H1 (cell line): Measurements from ENCODE around the gene FBXO5.

Experiments used
- CEBPB ChIP-seq: IDR thresholded peaks from 2 replicates; pipeline ENCODE4 v1.6.1; 2012; ENCODE audit warnings: low read depth, low read length
- CHD2 ChIP-seq: IDR thresholded peaks from 2 replicates; pipeline ENCODE4 v1.6.1; 2012; ENCODE audit warnings: low read length, improper control_type of control experiment
- CREB1 ChIP-seq: IDR thresholded peaks from 2 replicates; pipeline ENCODE4 v1.6.1; 2012; ENCODE audit warnings: inconsistent platforms
- EZH2 ChIP-seq: fragments of 200-600 bp; sonication (generic); IDR thresholded peaks from 2 replicates; pipeline ENCODE4 v1.7.1; 2012; ENCODE audit warnings: low read depth, mild to moderate bottlenecking, moderate library complexity, low read length, inconsistent platforms; ENCODE audit not compliant: severe bottlenecking
- MAFK ChIP-seq: IDR thresholded peaks from 2 replicates; pipeline ENCODE4 v1.6.1; 2012; ENCODE audit warnings: low read depth, mild to moderate bottlenecking, improper control_type of control experiment, low read length
- POLR2A ChIP-seq, 2 experiments: IDR thresholded peaks; 1 replicate in 1 of 2; 2 replicates in 1 of 2; pipeline ENCODE4 v1.6.1; 2011; ENCODE audit warnings: low read depth in 2 of 2, low read length in 2 of 2, mild to moderate bottlenecking in 2 of 2; ENCODE audit errors: control extremely low read depth in 1 of 2
- POLR2AphosphoS5 ChIP-seq: IDR thresholded peaks from 2 replicates; pipeline ENCODE4 v1.6.1; 2011; ENCODE audit warnings: low read depth, low read length
- RAD21 ChIP-seq, 2 experiments: IDR thresholded peaks in 1 of 2; conservative IDR thresholded peaks in 1 of 2; 2 replicates each; pipeline ENCODE4 v1.6.1; 2011; ENCODE audit warnings: low read depth in 2 of 2, low read length in 2 of 2, improper control_type of control experiment in 1 of 2, inconsistent platforms in 1 of 2, mild to moderate bottlenecking in 1 of 2, moderate library complexity in 1 of 2
- SIN3A ChIP-seq, 2 experiments: IDR thresholded peaks in 1 of 2; conservative IDR thresholded peaks in 1 of 2; 2 replicates each; pipeline ENCODE4 v1.6.1; 2011 to 2012; ENCODE audit warnings: low read length in 2 of 2, improper control_type of control experiment in 1 of 2, low read depth in 1 of 2, mild to moderate bottlenecking in 1 of 2
- SRF ChIP-seq: IDR thresholded peaks from 2 replicates; pipeline ENCODE4 v1.6.1; 2011; ENCODE audit warnings: mild to moderate bottlenecking, low read depth, low read length, moderate library complexity
- TF ChIP-seq, protein P1 (sequence below), 3 experiments: IDR thresholded peaks; 1 replicate in 2 of 3; 2 replicates in 1 of 3; pipeline versions ENCODE4 v1.5.1 to v1.6.1; 2011; ENCODE audit warnings: low read length in 3 of 3, mild to moderate bottlenecking in 3 of 3, inconsistent platforms in 2 of 3, low read depth in 1 of 3, moderate library complexity in 1 of 3; ENCODE audit not compliant: insufficient read depth in 1 of 3; ENCODE audit errors: control extremely low read depth in 1 of 3

DNA sequence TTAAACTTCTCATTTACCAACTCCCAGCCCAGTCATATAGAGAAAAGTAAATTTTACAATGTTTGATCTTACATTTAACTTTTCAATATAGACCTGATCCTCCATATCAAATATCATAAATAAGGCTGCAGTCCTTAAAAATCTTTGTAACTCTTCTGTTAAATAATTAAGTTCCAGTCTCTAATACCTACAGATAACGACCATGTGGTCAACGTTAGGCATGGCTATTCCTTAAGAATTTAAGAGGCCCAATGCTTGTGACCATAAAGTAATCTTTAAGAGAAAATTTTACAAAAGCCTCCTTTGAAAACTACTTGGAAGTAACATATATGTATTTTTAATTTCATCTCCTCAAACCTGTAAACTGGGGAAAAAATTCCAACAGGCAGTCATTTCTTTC is 1.6 kb downstream of the FBXO5 start:
- TF ChIP-seq CEBPB (no peak), POLR2AphosphoS5 (no peak), RAD21 (IDR thresholded peaks at IDR 0.05 in 1 of 2, conservative IDR thresholded peaks at IDR 0.05 in 1 of 2; ENCODE audit: low read depth in 2 of 2, low read length in 2 of 2) (no peak), SIN3A (conservative IDR thresholded peaks at IDR 0.05 in 1 of 2, IDR thresholded peaks at IDR 0.05 in 1 of 2; ENCODE audit: low read depth in 1 of 2, low read length in 2 of 2) (no peak), POLR2A (IDR thresholded peaks at IDR 0.05; ENCODE audit: control extremely low read depth in 1 of 2, low read depth in 2 of 2, low read length in 2 of 2) (no peak), MAFK (no peak), EZH2 (no peak), CREB1 (no peak), CHD2 (no peak), SRF (no peak)
- TF ChIP-seq, protein P1, sequence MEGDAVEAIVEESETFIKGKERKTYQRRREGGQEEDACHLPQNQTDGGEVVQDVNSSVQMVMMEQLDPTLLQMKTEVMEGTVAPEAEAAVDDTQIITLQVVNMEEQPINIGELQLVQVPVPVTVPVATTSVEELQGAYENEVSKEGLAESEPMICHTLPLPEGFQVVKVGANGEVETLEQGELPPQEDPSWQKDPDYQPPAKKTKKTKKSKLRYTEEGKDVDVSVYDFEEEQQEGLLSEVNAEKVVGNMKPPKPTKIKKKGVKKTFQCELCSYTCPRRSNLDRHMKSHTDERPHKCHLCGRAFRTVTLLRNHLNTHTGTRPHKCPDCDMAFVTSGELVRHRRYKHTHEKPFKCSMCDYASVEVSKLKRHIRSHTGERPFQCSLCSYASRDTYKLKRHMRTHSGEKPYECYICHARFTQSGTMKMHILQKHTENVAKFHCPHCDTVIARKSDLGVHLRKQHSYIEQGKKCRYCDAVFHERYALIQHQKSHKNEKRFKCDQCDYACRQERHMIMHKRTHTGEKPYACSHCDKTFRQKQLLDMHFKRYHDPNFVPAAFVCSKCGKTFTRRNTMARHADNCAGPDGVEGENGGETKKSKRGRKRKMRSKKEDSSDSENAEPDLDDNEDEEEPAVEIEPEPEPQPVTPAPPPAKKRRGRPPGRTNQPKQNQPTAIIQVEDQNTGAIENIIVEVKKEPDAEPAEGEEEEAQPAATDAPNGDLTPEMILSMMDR (IDR thresholded peaks at IDR 0.05; ENCODE audit: control extremely low read depth in 1 of 3, insufficient read depth in 1 of 3, low read depth in 1 of 3, low read length in 3 of 3): no peak
